Retinal pigment epithelial cell (primary cell): ENCODE results near the gene ETV6.

Source experiments
- DNase-seq: peaks from one replicate; pipeline ENCODE4 v3.0.0-alpha.2; 2010; ENCODE audit warnings: low read depth
- H3K4me3 ChIP-seq: 2 replicates; pipeline ENCODE4 v1.5.1; 2011; ENCODE audit warnings: mild to moderate bottlenecking, low read length, control low read depth, moderate library complexity
- TF ChIP-seq, protein P1 (sequence below): conservative IDR thresholded peaks from 2 replicates; pipeline ENCODE4 v1.5.1; 2011; ENCODE audit warnings: low read depth, low read length, control low read depth, inconsistent platforms

Gene ETV6

DNA sequence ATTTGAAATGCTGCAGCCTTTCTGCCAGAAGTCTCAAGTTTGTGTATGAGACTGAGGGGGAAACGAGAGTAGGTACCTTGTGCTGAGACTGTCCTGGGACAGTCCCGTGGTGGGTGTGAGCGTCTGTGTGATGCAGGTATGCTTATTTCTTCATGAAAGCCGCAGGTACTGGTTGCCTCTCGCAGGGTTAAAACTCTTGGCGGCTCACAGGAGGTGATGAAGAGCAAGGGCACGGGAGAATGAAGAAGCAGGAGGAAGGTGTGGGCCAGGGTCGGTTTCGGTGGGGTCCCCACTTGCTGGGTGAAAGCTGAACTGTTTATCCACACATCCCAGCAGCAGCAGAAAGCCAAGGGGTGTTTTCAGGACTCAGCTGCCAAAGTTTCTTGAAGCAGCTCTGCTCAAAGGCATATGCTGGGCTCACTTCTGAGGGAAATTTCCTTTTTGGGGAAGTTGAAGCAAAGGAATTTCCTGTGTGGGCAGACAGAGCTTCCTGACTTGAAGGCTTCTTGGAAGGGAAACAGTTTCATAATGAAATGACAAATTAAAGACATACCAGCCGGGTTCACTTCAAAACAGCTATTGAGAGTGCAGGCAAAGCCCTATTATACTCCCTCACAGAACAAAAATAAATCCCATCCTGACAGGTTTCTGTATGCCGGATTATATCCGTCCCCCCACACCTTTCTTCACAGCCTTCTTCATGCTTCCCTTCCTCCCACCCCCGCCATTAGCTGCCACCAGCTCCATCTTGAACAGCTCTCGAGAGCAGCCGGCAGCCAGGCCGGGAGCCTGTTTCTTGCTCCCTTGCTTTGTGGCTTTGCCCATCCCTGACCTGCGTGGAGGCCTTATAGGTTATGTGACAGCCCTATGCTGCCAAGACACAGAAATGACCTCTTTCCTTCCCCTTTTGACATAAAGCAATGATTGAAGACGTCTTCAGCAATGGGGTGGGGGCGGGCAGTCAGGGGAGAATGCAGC, 116.6 kb downstream of the ETV6 start:
- no peak overlapping the region for H3K4me3 ChIP-seq
- no peak for DNase-seq
- TF ChIP-seq, protein P1, sequence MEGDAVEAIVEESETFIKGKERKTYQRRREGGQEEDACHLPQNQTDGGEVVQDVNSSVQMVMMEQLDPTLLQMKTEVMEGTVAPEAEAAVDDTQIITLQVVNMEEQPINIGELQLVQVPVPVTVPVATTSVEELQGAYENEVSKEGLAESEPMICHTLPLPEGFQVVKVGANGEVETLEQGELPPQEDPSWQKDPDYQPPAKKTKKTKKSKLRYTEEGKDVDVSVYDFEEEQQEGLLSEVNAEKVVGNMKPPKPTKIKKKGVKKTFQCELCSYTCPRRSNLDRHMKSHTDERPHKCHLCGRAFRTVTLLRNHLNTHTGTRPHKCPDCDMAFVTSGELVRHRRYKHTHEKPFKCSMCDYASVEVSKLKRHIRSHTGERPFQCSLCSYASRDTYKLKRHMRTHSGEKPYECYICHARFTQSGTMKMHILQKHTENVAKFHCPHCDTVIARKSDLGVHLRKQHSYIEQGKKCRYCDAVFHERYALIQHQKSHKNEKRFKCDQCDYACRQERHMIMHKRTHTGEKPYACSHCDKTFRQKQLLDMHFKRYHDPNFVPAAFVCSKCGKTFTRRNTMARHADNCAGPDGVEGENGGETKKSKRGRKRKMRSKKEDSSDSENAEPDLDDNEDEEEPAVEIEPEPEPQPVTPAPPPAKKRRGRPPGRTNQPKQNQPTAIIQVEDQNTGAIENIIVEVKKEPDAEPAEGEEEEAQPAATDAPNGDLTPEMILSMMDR = no peak

DNA sequence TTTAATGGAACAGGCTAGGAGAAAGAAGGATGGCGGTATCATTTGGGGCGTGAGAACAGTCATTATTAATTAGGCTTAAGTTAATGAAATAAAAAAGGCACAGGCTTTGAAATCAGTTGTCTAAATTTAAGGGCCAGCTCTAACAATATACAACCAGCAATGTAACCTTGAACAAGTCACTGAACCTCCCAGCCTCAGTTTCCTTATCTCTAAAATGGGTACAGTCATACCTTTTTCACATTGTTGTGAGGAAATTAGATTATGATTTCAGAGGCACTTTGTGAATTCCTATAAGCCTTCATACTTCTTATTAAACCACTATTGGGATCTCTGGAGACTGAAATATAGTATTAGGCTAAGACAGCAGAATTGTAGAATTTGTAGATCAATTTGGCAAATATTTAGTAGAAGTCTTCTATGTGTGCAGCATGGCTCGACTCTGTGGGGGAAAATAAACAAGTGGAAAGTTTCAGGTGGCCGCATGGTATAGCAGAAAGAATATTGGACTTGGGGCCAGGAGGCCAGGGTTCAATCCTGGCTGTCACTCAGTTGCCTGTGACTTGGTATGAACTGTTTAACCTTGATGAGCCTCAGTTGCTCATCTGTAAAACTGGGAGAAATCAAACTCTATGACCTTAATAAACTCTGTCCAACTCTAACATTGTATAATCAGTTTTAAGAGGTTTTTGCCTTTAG, 117.7 kb downstream of the ETV6 start:
- TF ChIP-seq, protein P1 = no peak
- no peak overlapping the region for H3K4me3 ChIP-seq
- no peak for DNase-seq

DNA sequence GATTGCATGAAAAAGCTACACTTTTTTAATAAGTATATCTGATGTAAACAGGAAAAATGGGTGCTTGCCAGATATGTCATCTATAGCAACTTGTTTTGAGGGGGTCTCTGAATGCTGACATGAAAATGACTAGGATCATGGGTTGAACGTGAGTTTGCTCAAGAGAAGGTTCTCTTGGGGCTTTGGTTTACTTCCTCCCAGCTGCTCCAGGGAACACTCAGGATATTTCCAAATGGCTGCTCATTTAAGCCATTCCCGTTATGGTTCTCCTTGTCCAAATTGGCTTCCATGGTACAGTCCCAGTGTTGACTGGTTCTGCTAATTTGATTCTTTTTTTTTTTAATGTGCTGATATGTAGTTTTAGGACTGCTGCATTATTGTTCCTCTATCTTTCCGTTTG, 118.3 kb downstream of the ETV6 start:
- H3K4me3 ChIP-seq = no peak overlapping the region
- DNase-seq = no peak
- TF ChIP-seq, protein P1 = no peak

DNA sequence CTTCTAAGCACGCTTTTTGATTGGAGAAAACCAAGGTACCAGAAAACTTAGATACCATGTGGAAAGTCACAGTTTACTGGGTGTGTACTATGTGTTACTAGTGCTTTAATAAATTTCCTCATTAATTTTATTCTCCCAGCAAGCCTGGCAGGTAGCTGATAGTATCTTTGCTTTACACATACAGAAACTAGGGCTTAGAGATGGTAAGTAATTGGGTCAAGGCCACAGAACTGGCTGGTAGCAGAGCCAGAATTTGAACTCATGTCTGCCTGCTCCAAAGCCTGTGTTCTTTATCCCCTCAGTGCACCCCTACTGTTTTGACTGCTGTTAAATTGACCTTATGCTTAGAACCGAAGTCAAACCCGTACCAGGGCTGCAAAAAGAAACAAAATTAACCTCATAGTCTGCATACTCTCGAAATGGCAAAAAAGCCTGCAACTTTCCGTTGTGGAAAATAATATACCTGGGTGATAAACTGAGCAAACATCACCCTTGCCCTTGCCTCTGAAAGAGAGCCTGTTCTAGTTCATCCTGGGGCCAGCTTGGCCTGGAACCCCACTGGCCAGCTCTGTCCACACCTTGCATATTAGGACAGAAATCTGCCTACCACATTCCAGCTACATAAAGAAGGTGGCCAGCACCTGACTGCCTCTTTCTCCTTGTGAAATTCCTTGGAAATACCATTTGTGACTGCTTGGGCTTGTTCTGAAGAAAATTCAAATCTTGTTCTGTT, 118.9 kb downstream of the ETV6 start:
- DNase-seq = no peak
- TF ChIP-seq, protein P1 = no peak
- H3K4me3 ChIP-seq = no peak overlapping the region

DNA sequence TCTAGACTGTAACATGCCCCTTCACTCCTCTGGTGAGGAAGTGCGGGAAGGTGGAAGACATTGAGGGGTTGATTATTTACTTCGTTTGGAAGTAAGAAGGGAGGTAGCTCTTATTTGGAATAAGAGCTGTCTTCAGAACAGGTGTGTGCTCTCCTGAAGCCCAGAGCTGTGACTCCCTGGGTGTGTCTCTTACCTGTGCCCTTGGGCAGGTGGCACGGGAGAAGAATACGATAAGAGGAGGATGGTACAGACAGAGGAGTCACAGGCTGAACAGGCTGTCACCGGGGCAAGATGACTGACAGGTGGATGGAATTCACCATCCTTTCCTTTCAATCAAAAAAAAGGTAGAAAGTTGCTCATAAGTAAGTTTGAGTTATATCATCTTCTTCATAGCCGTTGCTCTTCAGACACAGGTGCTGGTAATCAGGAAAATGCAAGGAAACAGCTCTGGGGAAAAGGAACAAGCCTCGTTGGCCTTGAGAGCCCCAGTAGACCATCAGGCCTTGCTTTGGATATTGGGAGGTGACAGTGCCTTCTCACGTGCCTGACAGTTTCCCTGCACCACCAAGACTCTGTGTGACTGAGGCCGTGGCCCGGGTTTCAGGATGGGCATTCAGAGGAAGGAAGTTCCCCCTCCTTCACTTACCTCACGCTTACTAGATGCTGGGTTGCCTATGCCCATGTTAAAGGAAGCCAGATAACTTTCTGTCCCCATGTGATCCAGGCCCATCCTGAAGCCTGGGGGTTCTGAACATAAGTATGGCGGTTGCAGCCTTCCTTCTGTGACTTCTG, 120.4 kb downstream of the ETV6 start:
- TF ChIP-seq, protein P1 = no peak
- no peak for DNase-seq
- H3K4me3 ChIP-seq = no peak overlapping the region

DNA sequence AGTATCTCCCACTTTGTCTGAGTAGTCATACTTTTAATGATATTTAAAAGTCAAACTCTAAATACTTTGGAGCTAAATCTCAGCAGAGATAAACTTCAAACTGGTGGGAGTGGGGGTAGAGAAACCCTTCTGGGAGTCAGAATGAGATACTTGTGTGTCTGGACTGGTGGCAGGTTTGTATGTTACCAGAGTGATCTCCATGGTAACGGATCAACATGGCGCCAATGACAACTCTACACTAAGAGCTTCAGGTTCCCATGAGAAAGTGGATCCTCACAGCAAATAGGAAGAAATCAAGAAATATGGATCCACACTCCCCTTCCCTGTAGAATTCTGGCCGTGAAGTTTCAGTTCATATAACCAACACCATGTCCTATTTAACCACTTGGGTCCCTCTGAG, 121.9 kb downstream of the ETV6 start:
- H3K4me3 ChIP-seq = no peak overlapping the region
- DNase-seq = no peak
- TF ChIP-seq, protein P1 = no peak
